K562 (cell line): ENCODE data around the gene BTBD18. TPM values are rescaled to one million over a fixed set of nuclear protein-coding genes. Genes with fewer than 3 reads are reported as not detected.
A peak's percentile ranks its signal among the peaks of the same experiment; 100 is the strongest.

Experiments used
- E2F3 ChIP-seq: fragments of 250-450 bp; sonication (Bioruptor Pico); IDR thresholded peaks from 2 replicates; pipeline ENCODE4 v1.4.0; 2020; ENCODE audit warnings: mild to moderate bottlenecking
- GATAD2B ChIP-seq: fragments of 450-650 bp; IDR thresholded peaks from 2 replicates; pipeline ENCODE4 v1.6.1; 2017; ENCODE audit warnings: mild to moderate bottlenecking, borderline replicate concordance
- HNRNPL ChIP-seq: fragments of 200-400 bp; formaldehyde crosslinking; IDR thresholded peaks from 2 replicates; pipeline ENCODE4 v1.6.1; 2017; ENCODE audit warnings: low read depth, mild to moderate bottlenecking, low read length
- NCOA4 ChIP-seq: fragments of 450-650 bp; IDR thresholded peaks from 2 replicates; pipeline ENCODE4 v1.6.1; 2018; ENCODE audit warnings: mild to moderate bottlenecking; ENCODE audit not compliant: partially characterized antibody
- NCOA6 ChIP-seq: fragments of 450-650 bp; IDR thresholded peaks from 2 replicates; pipeline ENCODE4 v1.6.1; 2017; ENCODE audit warnings: mild to moderate bottlenecking
- ZBTB40 ChIP-seq, 2 experiments: fragments of 450-650 bp in 1 of 2; sonication (generic) in 1 of 2; formaldehyde crosslinking in 1 of 2; IDR thresholded peaks; 2 replicates each; pipeline versions ENCODE4 v1.7.1 to v1.9.0; 2016 to 2022; ENCODE audit warnings: inconsistent platforms in 1 of 2, mild to moderate bottlenecking in 1 of 2, missing genetic modification reagents in 1 of 2
- polyA plus RNA-seq, 8 experiments: library from polyadenylated mRNA; depleted of rRNA in 4 of 8; stranded (reverse) in 5 of 8; unstranded in 3 of 8; fragments of >200 nt; fragmentation: Nextera tagmentation in 2 of 8; fragmentation: Illumina TruSeq in 1 of 8; extraction: Ambion mirVana in 2 of 8; extraction: Trizol in 1 of 8; gene quantifications; 2 replicates each; pipeline versions ENCODE4 v1.2.1 to v1.2.3, GENCODE V29; 2011 to 2014; ENCODE audit warnings: inconsistent platforms in 1 of 8, missing spikeins in 1 of 8
- total RNA-seq, 7 experiments: library from RNA; depleted of rRNA in 6 of 7; stranded (reverse); fragments of >200 nt in 6 of 7; fragmentation: Illumina TruSeq in 2 of 7; extraction: Trizol in 2 of 7; gene quantifications; 2 replicates each; pipeline versions ENCODE4 v1.2.1 to v1.2.3, GENCODE V29; 2011 to 2021; ENCODE audit warnings: low replicate concordance in 1 of 7
- TF ChIP-seq, protein P1 (sequence below): fragments of 450-650 bp; conservative IDR thresholded peaks from 2 replicates; pipeline ENCODE4 v1.6.1; 2016; ENCODE audit warnings: missing genetic modification characterization, low read depth, mild to moderate bottlenecking, missing compliant biosample characterization, moderate library complexity

Gene BTBD18
- total and polyA plus RNA-seq, 9 of the 15 experiments (the other 6 are each of a cell fraction or from before 2014, with no cell fraction given): 0.06 TPM; not detected in 8

- TF ChIP-seq HNRNPL (no peak), NCOA6 (no peak), GATAD2B (no peak), ZBTB40 (IDR thresholded peaks at IDR 0.05) (peak; percentile 98), ZBTB40 (CRISPR knock-in tag; IDR thresholded peaks at IDR 0.05) (no peak), E2F3 (CRISPR knock-in tag) (no peak), NCOA4 (no peak)
- TF ChIP-seq, protein P1, sequence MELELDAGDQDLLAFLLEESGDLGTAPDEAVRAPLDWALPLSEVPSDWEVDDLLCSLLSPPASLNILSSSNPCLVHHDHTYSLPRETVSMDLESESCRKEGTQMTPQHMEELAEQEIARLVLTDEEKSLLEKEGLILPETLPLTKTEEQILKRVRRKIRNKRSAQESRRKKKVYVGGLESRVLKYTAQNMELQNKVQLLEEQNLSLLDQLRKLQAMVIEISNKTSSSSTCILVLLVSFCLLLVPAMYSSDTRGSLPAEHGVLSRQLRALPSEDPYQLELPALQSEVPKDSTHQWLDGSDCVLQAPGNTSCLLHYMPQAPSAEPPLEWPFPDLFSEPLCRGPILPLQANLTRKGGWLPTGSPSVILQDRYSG (tag): no peak
These were observed 39.1 kb downstream of the BTBD18 start, which contains the start of gene TMX2 (continued) for GRCh38 chr11:57712256-57713150.
